Large intestine (tissue), 3 donors: ENCODE data around the gene COL9A3. TPM values are rescaled to one million over a fixed set of nuclear protein-coding genes. Genes with fewer than 3 reads are reported as not detected.
"Not testable (repeated sequence)": the region's sequence is repeated elsewhere in the genome, so short reads cannot be mapped to it uniquely, and the experiment has no call there.

Experiments used
- DNase-seq, 2 donors: peaks; one replicate each; pipeline versions ENCODE4 v3.0.0 to v3.0.0-alpha.2; 2013
- H3K27ac ChIP-seq: one replicate; pipeline ENCODE4 v1.5.1; 2013; ENCODE audit warnings: low read length
- H3K27me3 ChIP-seq: 2 replicates; pipeline ENCODE4 v1.6.1; 2013; ENCODE audit warnings: low read length; ENCODE audit not compliant: control insufficient read depth, insufficient read depth
- H3K36me3 ChIP-seq: 2 replicates; pipeline ENCODE4 v1.6.1; 2013; ENCODE audit warnings: low read length; ENCODE audit not compliant: control insufficient read depth, insufficient read depth
- H3K4me1 ChIP-seq: one replicate; pipeline ENCODE4 v1.6.1; 2013; ENCODE audit warnings: low read length; ENCODE audit not compliant: control insufficient read depth, insufficient read depth
- H3K4me3 ChIP-seq: one replicate; pipeline ENCODE4 v1.5.1; 2013; ENCODE audit warnings: low read length
- H3K9me3 ChIP-seq: one replicate; pipeline ENCODE4 v1.6.1; 2013; ENCODE audit warnings: mild to moderate bottlenecking, low read depth, low read length, moderate library complexity; ENCODE audit not compliant: control insufficient read depth
- WGBS: methylation state at CpG from one replicate; pipeline ENCODE4 v1.1.5; 2013; ENCODE audit warnings: low lambda C conversion rate; ENCODE audit not compliant: insufficient coverage; 5-methylcytosine and 5-hydroxymethylcytosine counted together
- polyA plus RNA-seq: library from polyadenylated mRNA; unstranded; fragments of 120-200 nt; gene quantifications from one replicate; pipeline ENCODE4 v1.2.1, GENCODE V29; 2013

The COL9A3 gene
- polyA plus RNA-seq, 1 donor = 14.1 TPM

- Histone ChIP-seq H3K36me3 (peaks cover 18% of the 10 kb centered on the region), H3K4me3 (no peak overlapping the region), H3K9me3 (no peaks in the 10 kb centered on the region), H3K27ac (no peak overlapping the region), H3K4me1 (no peaks in the 10 kb centered on the region), H3K27me3 (no peaks in the 10 kb centered on the region)
- DNase-seq = no peak
- no CpG with 5 or more reads among the region's 22 CpGs for WGBS
Measured at GRCh38 chr20:62850333-62850974, 33.6 kb downstream of the COL9A3 start.

- peaks cover 21% of the 10 kb centered on the region for H3K36me3 ChIP-seq
- no peaks in the 10 kb centered on the region for H3K4me1 ChIP-seq
- no peaks in the 10 kb centered on the region for H3K9me3 ChIP-seq
- DNase-seq = no peak
- H3K4me3 ChIP-seq = no peak overlapping the region
- no peaks in the 10 kb centered on the region for H3K27me3 ChIP-seq
- 100% methylated on average over 1 of the region's 8 CpGs for WGBS
- no peak overlapping the region for H3K27ac ChIP-seq
Measured at GRCh38 chr20:62852196-62852595, 35.3 kb downstream of the COL9A3 start.

GRCh38 chr20:62852841-62853240 lies 36.0 kb downstream of the COL9A3 start:
- no CpG with 5 or more reads among the region's 12 CpGs for WGBS
- Histone ChIP-seq H3K27ac (no peak overlapping the region), H3K9me3 (no peaks in the 10 kb centered on the region), H3K36me3 (peaks cover 21% of the 10 kb centered on the region), H3K27me3 (no peaks in the 10 kb centered on the region), H3K4me3 (no peak overlapping the region), H3K4me1 (no peaks in the 10 kb centered on the region)
- no peak for DNase-seq

GRCh38 chr20:62853304-62853703 lies 36.5 kb downstream of the COL9A3 start:
- not testable (repeated sequence) for H3K27me3 ChIP-seq
- peaks cover 21% of the 10 kb centered on the region for H3K36me3 ChIP-seq
- 100% methylated on average over 1 of the region's 6 CpGs for WGBS

GRCh38 chr20:62854121-62854520 lies 37.3 kb downstream of the COL9A3 start:
- H3K4me1 ChIP-seq = no peaks in the 10 kb centered on the region
- no peaks in the 10 kb centered on the region for H3K9me3 ChIP-seq
- no peak for DNase-seq
- no CpG with 5 or more reads among the region's 13 CpGs for WGBS
- H3K27me3 ChIP-seq = peaks cover 1% of the 10 kb centered on the region
- H3K27ac ChIP-seq = no peak overlapping the region
- no peak overlapping the region for H3K4me3 ChIP-seq
- peaks cover 21% of the 10 kb centered on the region for H3K36me3 ChIP-seq

More at GRCh38 chr20:62853304-62853703, 36.5 kb downstream of the COL9A3 start:
- not testable (repeated sequence) for H3K9me3 ChIP-seq, DNase-seq, H3K4me3 ChIP-seq, H3K4me1 ChIP-seq, H3K27ac ChIP-seq

- Histone ChIP-seq H3K4me1 (no peaks in the 10 kb centered on the region), H3K4me3 (no peak overlapping the region), H3K27ac (no peak overlapping the region), H3K27me3 (peaks cover 9% of the 10 kb centered on the region), H3K9me3 (no peaks in the 10 kb centered on the region), H3K36me3 (peaks cover 21% of the 10 kb centered on the region)
- no peak for DNase-seq
- no CpG with 5 or more reads among the region's 5 CpGs for WGBS
Measured at GRCh38 chr20:62855120-62855519, 38.3 kb downstream of the COL9A3 start.

- Histone ChIP-seq H3K4me1 (peaks cover 4% of the 10 kb centered on the region), H3K27ac (no peak overlapping the region), H3K9me3 (peaks cover 3% of the 10 kb centered on the region), H3K4me3 (no peak overlapping the region), H3K27me3 (peaks cover 15% of the 10 kb centered on the region), H3K36me3 (peaks cover 21% of the 10 kb centered on the region)
- no CpG with 5 or more reads among the region's 25 CpGs for WGBS
- DNase-seq = no peak
Measured at GRCh38 chr20:62856931-62857619, 40.2 kb downstream of the COL9A3 start.

GRCh38 chr20:62858058-62858830 lies 41.4 kb downstream of the COL9A3 start:
- no peak overlapping the region for H3K4me3 ChIP-seq
- H3K36me3 ChIP-seq = peaks cover 15% of the 10 kb centered on the region
- peaks cover 3% of the 10 kb centered on the region for H3K9me3 ChIP-seq
- no peak for DNase-seq
- H3K27ac ChIP-seq = no peak overlapping the region
- 83% methylated on average over 1 of the region's 23 CpGs for WGBS
- H3K27me3 ChIP-seq = peaks cover 15% of the 10 kb centered on the region
- H3K4me1 ChIP-seq = peaks cover 4% of the 10 kb centered on the region

- no peak overlapping the region for H3K4me3 ChIP-seq
- H3K27me3 ChIP-seq = peaks cover 15% of the 10 kb centered on the region
- WGBS = no CpG with 5 or more reads among the region's 12 CpGs
- H3K36me3 ChIP-seq = peaks cover 7% of the 10 kb centered on the region
- H3K27ac ChIP-seq = no peak overlapping the region
- DNase-seq = no peak
- H3K9me3 ChIP-seq = peaks cover 6% of the 10 kb centered on the region
- H3K4me1 ChIP-seq = peaks cover 4% of the 10 kb centered on the region
Measured at GRCh38 chr20:62859721-62860120, 42.9 kb downstream of the COL9A3 start.

GRCh38 chr20:62860391-62860923 lies 43.6 kb downstream of the COL9A3 start:
- WGBS = no CpG with 5 or more reads among the region's 24 CpGs
- peaks cover 4% of the 10 kb centered on the region for H3K4me1 ChIP-seq
- peaks cover 6% of the 10 kb centered on the region for H3K9me3 ChIP-seq
- peaks cover 5% of the 10 kb centered on the region for H3K36me3 ChIP-seq
- peak overlapping the region; percentile 17 for H3K4me3 ChIP-seq
- no peak for DNase-seq
- H3K27ac ChIP-seq = no peak overlapping the region
- peaks cover 15% of the 10 kb centered on the region for H3K27me3 ChIP-seq
